ENCODE data around the gene PRKN. TPM values are rescaled to one million over a fixed set of nuclear protein-coding genes. Genes with fewer than 3 reads are reported as not detected.

PRKN gene
- total RNA-seq, 4 donors from 2014 or later: 4.5 to 12.3 (median 9.0) TPM

DNA sequence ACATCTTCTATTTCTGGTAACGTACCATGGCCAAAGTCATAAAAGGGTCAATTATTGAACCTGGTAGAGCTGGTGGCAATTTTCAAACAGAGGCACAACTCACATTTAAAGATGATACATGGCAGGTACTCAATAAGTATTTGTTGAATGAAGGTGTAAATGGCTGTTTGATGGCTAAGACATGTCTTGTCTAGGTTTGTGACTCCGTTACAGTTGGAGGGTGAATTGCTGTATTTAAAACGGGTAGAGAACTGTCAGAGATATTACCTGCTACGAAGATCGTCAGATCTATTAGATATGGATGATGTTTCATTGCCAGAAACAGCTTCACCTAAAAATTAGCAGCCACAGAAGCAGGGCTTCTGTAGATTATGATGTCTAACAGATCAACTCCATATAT lies 601.9 kb downstream of the PRKN start:
- no peaks in the 10 kb centered on the region for H3K9me3 ChIP-seq
- H3K27me3 ChIP-seq: no peaks in the 10 kb centered on the region
- H3K4me3 ChIP-seq: no peak overlapping the region
- H3K4me1 ChIP-seq: no peaks in the 10 kb centered on the region
- in situ Hi-C loops (cut with MboI; ENCODE audit: low pct_ligation_motif_present in 1 of 4, low pct_unique_long_range_greater_than_20kb in 1 of 4, low sequenced_read_pairs in 3 of 4) (no loop called here), intact Hi-C loops (cut with DNase I; ENCODE audit: low total_unique reads) (no loop called here)
- H3K36me3 ChIP-seq: no peaks in the 10 kb centered on the region
- DNase-seq: no peak
- 86 to 87% methylated on average over 5 of the region's 5 CpGs for WGBS, 2 donors (ENCODE audit: low coverage in 1 of 2)
- H3K27ac ChIP-seq: no peak overlapping the region
- TF ChIP-seq, protein P1, sequence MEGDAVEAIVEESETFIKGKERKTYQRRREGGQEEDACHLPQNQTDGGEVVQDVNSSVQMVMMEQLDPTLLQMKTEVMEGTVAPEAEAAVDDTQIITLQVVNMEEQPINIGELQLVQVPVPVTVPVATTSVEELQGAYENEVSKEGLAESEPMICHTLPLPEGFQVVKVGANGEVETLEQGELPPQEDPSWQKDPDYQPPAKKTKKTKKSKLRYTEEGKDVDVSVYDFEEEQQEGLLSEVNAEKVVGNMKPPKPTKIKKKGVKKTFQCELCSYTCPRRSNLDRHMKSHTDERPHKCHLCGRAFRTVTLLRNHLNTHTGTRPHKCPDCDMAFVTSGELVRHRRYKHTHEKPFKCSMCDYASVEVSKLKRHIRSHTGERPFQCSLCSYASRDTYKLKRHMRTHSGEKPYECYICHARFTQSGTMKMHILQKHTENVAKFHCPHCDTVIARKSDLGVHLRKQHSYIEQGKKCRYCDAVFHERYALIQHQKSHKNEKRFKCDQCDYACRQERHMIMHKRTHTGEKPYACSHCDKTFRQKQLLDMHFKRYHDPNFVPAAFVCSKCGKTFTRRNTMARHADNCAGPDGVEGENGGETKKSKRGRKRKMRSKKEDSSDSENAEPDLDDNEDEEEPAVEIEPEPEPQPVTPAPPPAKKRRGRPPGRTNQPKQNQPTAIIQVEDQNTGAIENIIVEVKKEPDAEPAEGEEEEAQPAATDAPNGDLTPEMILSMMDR (IDR thresholded peaks at IDR 0.05): no peak

DNA sequence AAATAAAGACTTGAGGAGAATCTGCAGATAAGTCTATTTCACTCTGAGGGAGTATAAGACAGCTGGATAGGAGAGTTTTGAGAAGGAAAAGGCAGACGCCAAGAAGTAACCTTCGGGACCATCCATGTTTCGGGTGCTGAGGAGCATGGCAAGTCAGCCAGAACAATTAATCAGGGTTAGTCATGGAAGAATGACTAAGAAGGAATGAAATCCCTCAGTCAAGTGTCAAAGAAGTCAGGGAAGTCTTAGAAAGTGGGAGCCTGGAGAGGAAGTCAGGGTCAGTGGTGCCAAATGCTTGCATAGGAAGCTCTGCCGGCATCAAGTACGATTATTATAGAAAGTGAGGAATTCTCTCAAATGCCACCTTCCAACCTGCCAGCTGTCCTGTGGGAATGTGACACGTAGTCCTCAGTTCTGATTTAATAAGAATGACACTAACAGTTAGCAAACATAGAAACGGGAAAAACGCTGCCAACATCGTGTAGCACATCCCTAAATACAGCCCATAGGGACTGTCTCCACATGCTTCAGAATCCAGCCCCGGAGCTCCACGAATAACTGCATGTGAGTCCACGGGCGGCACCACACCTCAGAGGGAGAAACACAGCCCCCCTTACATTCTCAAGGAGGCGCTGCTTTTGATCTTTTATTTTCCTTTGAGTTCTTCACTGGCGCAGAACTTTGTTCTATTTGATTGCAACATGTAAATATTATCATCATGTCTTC lies 602.7 kb downstream of the PRKN start:
- H3K4me1 ChIP-seq: no peaks in the 10 kb centered on the region
- H3K36me3 ChIP-seq: no peaks in the 10 kb centered on the region
- intact Hi-C loops (cut with DNase I; ENCODE audit: low total_unique reads): no loop called here
- DNase-seq: no peak
- H3K27ac ChIP-seq: no peak overlapping the region
- TF ChIP-seq EP300 (IDR thresholded peaks at IDR 0.05; ENCODE audit: low read depth) (no peak), POLR2AphosphoS5 (IDR thresholded peaks at IDR 0.05) (no peak), POLR2A (IDR thresholded peaks at IDR 0.05) (no peak)
- TF ChIP-seq, protein P1 (IDR thresholded peaks at IDR 0.05): no peak
- WGBS, 2 donors (ENCODE audit: low coverage in 1 of 2): 84 to 86% methylated on average over 5 to 15 of the region's 15 CpGs
- no peak overlapping the region for H3K4me3 ChIP-seq
- in situ Hi-C loops (cut with MboI; ENCODE audit: low pct_ligation_motif_present in 1 of 4, low pct_unique_long_range_greater_than_20kb in 1 of 4, low sequenced_read_pairs in 3 of 4): no loop called here
- H3K9me3 ChIP-seq: no peaks in the 10 kb centered on the region
- no peaks in the 10 kb centered on the region for H3K27me3 ChIP-seq

DNA sequence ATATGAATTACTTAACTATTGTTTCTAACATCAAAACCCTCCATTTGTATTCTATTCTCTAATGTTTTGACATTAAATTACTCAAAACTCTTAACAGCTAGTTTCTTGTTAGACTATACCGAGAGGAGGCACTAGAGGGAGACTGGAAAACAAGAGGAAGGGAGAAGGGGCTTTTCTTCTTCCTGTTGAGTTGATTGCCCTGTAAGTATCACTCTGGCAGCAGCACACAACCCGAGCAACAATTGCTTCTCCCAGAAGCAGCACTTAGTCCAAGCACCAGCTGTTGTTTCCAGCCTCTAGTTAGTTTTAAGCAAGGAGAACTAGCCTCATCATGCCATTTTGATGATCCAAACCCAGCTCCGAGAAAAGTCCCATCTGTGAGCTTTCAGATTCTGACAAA lies 603.8 kb downstream of the PRKN start:
- intact Hi-C loops (cut with DNase I; ENCODE audit: low total_unique reads) (no loop called here), in situ Hi-C loops (cut with MboI; ENCODE audit: low pct_ligation_motif_present in 1 of 4, low pct_unique_long_range_greater_than_20kb in 1 of 4, low sequenced_read_pairs in 3 of 4) (no loop called here)
- no peaks in the 10 kb centered on the region for H3K9me3 ChIP-seq
- WGBS, 2 donors (ENCODE audit: low coverage in 1 of 2): 39 to 54% methylated on average over 2 to 3 of the region's 3 CpGs
- no peak overlapping the region for H3K27ac ChIP-seq
- no peak overlapping the region for H3K4me3 ChIP-seq
- no peaks in the 10 kb centered on the region for H3K4me1 ChIP-seq
- H3K27me3 ChIP-seq: no peaks in the 10 kb centered on the region
- H3K36me3 ChIP-seq: no peaks in the 10 kb centered on the region
- no peak for DNase-seq
- TF ChIP-seq POLR2A (IDR thresholded peaks at IDR 0.05): no peak
- TF ChIP-seq, protein P1 (IDR thresholded peaks at IDR 0.05): peak in 2 of 5 experiments; percentile 7

DNA sequence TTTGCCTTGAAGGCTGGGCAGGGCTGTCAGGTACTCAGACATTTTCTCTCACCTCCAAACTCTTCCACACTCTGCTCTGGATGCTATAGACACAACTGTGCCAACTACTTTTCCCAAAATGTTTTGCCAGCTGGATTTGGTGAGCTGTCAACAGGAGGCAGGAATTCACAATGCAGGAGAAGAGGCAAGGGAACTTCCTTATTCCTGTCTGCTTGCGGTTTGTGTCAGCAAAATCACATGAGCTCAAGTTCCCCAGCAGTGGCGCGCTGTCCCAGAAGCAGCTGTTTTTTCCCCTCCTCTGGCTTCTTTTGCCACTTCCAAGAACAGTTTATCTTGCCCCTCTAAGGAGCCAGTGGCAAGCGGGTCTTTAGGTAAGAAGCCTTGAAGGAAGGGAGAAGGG lies 608.2 kb downstream of the PRKN start:
- Histone ChIP-seq H3K36me3 (no peaks in the 10 kb centered on the region), H3K4me3 (no peak overlapping the region), H3K9me3 (no peaks in the 10 kb centered on the region), H3K27ac (no peak overlapping the region), H3K27me3 (no peaks in the 10 kb centered on the region), H3K4me1 (no peaks in the 10 kb centered on the region)
- TF ChIP-seq EP300 (IDR thresholded peaks at IDR 0.05; ENCODE audit: low read depth): no peak
- TF ChIP-seq POLR2AphosphoS5 (IDR thresholded peaks at IDR 0.05): no peak
- TF ChIP-seq, protein P1 (IDR thresholded peaks at IDR 0.05): no peak
- no peak for TF ChIP-seq POLR2A (IDR thresholded peaks at IDR 0.05)
- WGBS, 2 donors (ENCODE audit: low coverage in 1 of 2): 50 to 63% methylated on average over 2 to 4 of the region's 4 CpGs
- intact Hi-C loops (cut with DNase I; ENCODE audit: low total_unique reads): no loop called here
- in situ Hi-C loops (cut with MboI; ENCODE audit: low pct_ligation_motif_present in 1 of 4, low pct_unique_long_range_greater_than_20kb in 1 of 4, low sequenced_read_pairs in 3 of 4): no loop called here
- DNase-seq: peak; percentile 10
